GM12891 (cell line): Measurements from ENCODE around the gene MACO1.

ENCODE experiments used
- POLR2A ChIP-seq: IDR thresholded peaks from 2 replicates; pipeline ENCODE4 v1.6.1; 2011; ENCODE audit warnings: low read depth, low read length, control low read depth
- TAF1 ChIP-seq: IDR thresholded peaks from 2 replicates; pipeline ENCODE4 v1.6.1; 2011; ENCODE audit warnings: low read depth, low read length, control low read depth

DNA sequence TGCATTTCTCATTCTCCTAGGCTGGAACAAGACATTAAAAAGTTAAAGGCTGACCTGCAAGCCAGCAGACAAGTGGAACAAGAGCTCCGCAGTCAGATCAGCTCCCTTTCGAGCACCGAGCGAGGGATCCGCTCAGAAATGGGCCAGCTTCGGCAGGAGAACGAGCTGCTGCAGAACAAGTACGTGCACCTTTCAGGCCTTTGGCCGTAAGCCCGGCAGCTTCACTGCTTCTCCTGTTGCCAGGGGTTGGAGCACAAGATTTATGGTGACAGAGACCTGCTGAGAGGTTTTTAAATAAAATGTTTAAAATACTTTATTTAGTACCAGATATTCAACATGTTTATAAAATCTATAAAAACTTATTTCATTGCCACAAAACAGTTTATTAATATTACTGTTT lies 53.4 kb downstream of the MACO1 start:
- TF ChIP-seq POLR2A (no peak), TAF1 (no peak)
